GM18520 (cell line): ENCODE results near the gene UBA1.

ENCODE experiments used
- ATAC-seq: cut with Tn5 transposase; IDR thresholded peaks from one replicate; pipeline ENCODE4 v1.9.1; 2021; ENCODE audit not compliant: unreplicated experiment

The UBA1 gene

DNA sequence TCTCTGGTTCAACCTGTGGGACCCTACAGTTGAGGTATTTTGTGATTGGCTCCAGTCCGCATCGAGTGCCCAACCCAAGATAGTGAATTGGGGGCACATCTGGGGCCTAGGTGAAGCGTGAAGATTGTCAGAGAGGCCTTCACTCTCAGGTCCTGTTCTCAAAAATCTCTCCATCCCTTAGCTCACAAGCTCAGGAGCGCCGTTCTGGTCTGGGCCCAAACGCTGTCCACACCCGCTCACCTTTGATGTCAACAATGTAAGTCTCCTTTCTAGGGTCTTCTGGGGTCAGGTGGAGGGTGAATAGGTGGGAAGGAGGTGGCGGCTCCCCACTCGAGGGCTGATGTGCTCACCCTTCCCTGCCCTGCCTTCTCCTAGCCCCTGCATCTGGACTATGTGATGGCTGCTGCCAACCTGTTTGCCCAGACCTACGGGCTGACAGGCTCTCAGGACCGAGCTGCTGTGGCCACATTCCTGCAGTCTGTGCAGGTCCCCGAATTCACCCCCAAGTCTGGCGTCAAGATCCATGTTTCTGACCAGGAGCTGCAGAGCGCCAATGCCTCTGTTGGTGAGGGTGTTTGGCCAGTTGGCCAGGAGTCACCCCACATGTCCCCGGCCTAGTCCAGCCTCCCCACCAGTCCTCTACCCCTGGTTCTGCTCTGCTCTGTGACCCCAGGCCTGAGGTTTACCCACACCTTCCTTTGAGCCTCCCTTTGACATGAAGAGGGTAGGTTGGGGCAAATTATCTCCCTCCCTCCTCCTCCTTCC is 17.2 kb downstream of the UBA1 start:
- ATAC-seq = no peak

DNA sequence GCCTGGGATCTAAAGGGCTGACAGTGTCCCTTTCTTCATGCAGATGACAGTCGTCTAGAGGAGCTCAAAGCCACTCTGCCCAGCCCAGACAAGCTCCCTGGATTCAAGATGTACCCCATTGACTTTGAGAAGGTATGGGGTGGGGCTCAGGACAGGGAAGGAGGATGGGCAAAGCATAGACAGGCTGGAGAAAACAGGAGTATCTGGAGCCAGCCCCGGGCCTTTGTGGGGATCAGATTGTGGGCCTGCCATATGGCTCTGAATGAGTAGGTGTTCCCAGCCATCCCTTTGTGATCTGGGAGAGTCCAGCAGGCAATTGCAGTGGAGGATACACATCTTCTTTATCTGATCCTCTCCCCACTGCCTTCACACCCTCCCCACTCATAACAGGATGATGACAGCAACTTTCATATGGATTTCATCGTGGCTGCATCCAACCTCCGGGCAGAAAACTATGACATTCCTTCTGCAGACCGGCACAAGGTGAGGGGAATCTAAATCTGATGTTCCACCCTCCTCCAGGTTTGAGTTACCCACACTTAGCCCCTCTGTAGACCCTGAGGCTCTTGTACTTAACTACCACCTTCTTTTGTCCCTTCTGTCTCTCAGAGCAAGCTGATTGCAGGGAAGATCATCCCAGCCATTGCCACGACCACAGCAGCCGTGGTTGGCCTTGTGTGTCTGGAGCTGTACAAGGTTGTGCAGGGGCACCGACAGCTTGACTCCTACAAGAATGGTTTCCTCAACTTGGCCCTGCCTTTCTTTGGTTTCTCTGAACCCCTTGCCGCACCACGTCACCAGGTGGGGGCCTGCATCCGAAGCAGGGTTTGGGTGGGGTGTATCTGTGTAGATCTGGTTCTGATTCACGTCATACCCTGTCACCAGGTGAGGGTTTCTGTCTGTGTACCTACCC is 19.0 kb downstream of the UBA1 start:
- ATAC-seq = no peak

DNA sequence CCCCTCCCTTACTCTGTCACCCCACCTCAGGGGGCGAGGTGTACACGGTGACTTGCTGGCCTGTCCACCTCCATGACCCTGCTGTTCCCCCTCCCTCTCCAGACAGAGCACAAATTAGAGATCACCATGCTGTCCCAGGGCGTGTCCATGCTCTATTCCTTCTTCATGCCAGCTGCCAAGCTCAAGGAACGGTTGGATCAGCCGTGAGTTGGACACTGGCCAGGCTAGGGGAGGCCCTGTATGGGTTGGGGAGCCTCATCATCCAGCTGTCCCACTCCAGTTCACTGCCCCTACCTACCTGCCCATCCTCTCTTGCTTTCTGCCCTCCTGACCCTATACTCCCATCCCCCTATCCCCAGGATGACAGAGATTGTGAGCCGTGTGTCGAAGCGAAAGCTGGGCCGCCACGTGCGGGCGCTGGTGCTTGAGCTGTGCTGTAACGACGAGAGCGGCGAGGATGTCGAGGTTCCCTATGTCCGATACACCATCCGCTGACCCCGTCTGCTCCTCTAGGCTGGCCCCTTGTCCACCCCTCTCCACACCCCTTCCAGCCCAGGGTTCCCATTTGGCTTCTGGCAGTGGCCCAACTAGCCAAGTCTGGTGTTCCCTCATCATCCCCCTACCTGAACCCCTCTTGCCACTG is 20.9 kb downstream of the UBA1 start:
- ATAC-seq = no peak

DNA sequence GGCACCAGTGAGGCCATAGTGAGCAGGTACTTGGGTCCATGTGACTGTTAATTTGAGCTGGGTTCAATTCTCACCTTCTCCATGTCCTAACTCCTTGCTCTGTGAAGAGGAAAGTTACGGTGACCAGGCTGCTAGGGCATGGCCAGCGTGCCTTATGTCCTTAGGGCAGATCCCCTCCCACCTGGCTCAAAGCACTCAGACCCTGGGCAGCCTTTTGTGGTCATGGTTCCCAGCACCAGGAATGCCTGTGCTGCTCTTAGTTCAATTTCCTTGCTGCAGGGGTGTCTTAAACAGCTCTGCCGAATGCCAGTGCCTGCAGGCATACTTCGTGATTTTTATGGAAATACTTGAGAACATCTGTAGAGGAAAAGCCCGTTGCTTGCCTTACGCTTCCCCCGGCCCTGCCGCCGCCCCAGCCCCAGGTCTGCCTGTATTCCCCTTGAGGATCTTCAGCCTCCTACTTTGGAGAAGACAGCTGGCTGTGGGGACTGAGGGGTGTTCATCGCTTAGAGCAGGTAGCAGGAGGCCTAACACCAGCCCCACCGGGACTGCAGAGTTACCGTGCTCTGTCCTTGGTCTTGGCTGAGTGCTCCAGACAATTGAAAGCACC is 21.8 kb downstream of the UBA1 start:
- no peak for ATAC-seq

DNA sequence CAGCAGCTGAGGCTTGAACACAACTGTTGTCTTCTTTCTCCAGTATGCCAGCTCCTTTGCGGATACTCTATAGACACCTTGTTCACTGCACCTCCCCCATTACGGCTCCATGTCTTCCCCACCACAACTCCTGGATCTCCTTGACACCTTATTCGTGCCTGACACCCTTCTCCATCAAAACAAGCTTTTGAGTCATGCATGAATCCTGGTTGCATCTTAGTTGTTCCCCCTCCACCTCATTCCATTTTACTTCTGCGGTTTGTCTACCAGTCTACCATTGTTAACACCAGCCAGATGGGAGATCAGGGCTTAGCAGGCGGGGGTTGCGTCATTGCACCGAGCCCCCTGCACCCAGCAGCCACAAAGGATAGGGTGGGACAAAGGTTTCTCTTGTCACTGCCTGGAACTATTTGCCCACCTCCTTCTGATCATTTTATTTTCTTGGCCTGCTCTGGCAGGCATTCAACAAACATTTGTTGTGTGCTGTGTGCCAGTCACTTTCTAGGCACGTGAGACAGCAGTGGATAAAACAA is 22.8 kb downstream of the UBA1 start:
- ATAC-seq = no peak

DNA sequence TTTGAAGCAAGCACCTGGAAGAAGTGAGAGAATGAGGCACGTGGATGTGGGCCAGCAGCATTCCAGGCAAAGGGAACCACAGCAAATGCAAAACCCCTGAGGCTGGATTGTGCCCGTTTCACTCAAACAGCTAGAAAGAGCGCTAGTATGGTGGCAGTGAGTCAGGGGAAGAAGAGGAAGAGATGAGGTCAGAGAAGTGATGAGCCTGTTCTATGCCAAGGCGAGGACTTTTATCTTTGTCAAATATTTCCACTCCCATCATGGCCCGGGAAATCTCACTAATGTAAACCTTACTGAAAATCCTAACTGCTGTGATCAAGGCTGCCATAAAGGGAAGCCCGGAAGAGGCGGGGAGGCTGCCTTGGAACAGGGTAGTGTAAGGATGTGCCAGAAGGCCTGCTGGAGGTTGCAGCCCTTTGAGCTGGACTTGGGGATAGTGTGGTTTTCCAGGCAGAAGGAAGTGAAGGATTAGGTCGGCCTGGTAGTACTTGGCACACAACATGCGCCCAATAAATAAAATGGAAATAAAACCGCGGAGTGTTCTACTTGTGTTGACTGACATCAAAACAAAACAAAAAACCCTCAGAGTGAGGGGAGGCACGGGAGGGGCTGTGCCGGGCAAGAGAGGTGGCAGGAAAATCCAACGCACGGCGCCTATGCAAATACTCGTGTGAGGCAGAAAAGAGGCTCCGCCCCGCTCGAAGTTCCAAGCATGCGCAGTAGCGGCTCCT is 23.7 kb downstream of the UBA1 start:
- no peak for ATAC-seq

DNA sequence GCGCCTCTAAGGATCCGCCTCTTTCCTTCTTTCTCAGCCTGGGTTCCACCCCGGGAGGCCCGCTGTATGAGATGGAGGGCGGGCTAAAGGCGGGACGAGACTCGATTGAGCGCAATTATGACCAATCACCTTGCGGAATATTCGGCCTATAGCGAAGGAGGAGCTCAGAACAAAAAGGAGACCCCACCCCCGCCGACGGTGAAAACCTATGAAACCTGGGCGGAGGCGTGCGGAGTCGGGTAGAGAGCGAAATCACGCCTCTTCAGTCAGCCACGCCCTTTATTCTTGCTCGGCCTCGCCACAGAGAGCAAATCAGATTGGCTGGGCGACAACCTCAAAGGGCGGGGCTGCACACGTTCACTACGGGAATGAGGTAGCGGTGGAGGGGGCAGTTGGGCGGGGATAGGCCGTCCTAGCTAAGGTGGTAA is 24.2 kb downstream of the UBA1 start:
- ATAC-seq = peak; percentile 80

DNA sequence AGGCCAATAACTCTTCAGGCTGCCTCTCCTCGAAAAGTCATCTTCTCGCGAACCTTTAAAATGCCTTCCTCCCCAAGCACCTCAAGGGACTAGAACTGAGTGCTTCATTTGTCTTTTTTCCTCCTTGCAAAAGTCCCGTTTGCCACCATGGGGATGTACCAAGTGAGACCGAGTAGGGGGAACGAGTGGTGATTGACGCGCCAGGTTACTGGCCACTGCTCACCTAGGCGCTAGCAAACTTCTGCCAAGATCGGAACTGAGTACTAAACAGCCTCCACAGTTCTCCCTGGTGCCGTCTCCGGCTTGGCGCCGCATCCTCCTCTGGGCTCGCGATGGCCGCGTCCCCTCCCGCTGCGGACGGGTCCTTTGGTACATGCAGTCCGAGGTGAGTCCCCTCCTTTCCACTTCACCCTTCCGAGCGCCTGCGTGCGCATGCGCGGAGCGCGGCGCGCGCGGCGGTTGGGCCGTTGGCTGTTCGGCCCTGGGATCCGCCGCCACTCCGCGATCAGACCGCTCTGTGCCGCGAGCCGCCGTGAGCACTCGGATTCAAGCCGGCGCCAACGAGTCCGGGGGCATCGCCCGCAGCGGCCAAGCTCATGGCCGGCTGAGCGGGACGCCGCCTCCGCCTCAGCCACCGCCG is 24.8 kb downstream of the UBA1 start, which contains the start of gene CDK16:
Gene CDK16, plus strand, starts transcription at position 402 of the 640 bp plus-strand sequence. CDS start 4,877 bp downstream, outside the sequence.
- ATAC-seq = peak; percentile 38

DNA sequence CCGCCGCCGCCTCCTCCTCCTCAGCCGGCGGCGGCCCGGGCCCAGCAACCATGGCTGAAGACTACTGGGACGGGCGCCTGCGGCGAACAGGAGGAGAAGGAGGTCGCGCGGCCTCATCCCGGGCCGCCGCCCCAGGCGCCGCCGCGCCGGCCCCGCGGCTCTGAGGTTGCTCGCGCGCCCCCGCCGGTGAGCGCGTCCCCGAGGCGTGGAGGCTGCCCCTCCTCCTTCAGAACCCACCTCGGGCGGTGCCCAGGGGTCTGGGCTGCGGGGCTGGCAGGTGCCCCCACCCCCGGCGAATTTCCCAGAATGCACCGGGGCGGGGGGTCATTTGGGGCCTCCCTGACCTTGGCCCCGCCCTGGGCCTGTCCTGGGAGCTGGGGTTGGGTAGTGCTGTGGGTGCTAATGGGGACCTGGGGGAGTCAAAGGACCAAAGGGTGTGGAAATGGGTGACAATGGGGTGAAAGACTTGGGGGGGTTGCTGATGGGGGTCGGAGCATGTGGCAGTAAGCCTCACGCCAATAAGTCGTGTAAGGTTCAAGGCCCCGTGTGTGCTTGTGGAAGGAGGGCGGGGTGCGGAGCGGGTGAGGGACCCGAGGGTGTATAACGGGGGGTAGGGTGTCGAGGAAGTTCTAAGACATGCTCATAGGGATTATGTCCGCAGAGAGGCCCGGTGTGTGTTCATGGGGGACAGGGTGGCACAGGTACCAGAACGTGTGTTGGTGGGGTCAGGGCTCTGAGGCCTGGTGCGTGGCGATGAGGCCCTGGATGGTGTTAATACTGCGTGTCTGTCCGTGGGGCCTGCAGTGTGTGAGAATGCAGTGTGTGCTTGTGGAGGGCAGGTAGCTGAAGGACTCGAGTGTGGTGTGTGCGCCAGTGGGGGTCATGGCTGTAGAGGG is 25.5 kb downstream of the UBA1 start:
- ATAC-seq = no peak

DNA sequence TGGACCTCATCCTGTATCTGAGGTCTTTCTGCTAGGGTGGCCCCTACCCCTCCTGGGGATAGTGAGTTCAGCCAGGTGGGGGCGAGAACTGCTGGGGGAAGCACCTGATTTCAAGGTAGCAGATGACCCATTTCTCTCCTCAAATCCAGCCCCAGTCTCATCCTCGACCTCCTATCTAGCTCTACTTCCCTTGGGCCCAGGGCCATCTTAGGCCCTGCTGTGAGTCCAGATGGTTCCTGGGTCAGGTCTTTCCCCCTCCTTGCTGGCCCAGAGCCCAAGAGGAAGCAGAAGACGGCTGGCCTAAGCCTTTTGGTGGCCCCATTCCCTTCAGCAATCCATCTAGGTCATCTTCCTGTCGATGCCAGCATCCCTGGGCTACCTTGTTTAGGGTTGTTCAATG is 28.1 kb downstream of the UBA1 start:
- no peak for ATAC-seq

DNA sequence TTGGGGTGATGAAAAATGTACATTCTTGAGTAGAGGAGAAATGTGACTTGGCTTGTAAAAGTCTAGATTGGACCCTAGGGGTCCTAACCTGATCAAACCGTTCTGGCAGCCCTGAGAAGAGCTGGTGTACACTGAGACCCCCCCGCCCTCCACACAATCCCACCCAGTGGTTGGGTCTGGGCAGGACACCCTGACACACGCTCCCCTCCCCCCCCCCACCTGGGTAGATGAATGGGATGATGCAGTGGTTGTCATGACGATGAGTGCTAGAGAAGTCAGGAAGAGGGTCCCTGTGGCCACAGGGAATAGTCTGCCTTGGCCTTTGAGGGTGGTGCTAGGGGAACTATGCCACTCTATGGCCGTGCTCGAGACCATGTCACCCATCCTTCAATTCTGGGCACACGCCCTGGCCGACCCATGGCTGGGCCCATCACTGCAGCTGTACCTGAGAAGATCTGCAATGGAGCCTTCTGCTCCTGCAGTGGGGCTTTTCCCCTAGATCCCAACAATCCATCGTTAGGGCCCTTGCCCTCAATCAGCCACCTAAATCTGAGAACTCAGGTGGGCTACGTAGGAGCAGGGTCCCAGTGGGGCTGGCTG is 29.2 kb downstream of the UBA1 start:
- no peak for ATAC-seq

DNA sequence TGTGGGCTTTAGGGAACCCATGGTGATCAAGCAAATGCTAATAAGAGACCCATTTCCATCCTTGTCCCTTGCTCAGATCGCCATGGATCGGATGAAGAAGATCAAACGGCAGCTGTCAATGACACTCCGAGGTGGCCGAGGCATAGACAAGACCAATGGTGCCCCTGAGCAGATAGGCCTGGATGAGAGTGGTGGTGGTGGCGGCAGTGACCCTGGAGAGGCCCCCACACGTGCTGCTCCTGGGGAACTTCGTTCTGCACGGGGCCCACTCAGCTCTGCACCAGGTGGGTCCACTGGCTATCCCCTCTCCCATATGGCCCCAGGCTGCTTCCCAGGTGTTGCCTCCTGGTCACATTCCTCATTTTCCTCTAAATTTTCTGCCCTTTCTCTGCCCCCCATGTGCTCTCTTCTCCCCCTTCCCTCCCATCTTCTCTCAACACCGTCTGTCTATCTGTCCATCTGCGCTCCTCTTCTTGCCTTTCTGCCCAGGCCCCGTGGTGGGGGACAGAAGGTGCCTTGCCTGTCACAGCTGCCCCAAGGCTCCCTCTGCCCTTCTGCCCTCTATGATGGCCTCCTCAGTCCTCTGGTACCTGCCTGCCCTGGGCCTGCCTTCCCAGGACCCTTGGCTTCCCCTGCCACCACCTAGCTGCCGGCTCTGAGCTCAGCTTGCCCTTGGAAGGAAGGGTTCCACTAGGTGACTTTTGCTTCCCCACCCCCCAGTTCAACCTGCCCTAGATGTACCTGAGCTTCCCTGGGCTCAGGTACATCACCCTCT is 30.0 kb downstream of the UBA1 start:
- ATAC-seq = no peak

DNA sequence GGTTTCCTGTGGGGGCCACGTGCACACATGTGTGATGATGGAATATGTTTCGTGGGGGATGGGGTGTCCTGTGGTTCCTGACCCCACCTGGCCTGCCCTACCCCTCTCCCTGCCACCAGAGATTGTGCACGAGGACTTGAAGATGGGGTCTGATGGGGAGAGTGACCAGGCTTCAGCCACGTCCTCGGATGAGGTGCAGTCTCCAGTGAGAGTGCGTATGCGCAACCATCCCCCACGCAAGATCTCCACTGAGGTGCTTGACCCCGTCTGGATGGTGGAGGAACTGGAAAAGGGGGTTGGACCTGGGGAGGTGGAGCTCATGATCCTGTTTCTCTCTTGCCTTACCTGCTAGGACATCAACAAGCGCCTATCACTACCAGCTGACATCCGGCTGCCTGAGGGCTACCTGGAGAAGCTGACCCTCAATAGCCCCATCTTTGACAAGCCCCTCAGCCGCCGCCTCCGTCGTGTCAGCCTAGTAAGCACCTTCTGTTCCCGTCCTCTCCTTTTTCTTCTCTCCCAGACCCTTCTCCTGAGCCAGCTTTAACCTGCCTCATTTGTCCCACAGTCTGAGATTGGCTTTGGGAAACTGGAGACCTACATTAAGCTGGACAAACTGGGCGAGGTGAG is 30.8 kb downstream of the UBA1 start:
- ATAC-seq = no peak

DNA sequence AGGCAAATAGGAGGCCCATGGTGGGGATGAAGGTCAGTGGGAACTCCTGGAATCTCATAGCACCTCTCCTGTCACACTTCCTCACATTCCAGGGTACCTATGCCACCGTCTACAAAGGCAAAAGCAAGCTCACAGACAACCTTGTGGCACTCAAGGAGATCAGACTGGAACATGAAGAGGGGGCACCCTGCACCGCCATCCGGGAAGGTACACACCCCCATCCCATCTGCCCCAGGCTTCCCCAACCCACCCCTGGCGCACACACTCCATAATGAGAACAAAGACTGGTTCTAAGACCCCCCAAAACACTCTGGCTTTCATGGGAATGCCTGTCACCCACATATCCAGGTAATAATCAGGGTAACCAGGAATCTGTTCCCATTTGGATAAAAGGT is 31.3 kb downstream of the UBA1 start:
- ATAC-seq = no peak

DNA sequence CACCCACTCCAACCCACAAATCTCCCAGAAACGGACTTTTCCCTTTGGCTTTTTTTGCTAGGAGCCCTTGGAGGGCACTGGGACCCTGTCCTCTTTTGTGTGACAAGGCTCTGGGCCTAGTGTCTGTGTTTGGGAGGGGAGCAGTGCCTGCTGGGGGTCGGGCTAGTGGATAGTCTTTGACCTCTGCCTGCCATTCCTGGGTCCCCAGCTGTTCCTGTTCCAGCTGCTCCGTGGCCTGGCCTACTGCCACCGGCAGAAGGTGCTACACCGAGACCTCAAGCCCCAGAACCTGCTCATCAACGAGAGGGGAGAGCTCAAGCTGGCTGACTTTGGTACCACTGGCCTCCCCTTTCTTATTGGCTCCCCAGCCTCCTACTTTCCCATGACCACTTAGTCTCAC is 32.4 kb downstream of the UBA1 start:
- no peak for ATAC-seq

DNA sequence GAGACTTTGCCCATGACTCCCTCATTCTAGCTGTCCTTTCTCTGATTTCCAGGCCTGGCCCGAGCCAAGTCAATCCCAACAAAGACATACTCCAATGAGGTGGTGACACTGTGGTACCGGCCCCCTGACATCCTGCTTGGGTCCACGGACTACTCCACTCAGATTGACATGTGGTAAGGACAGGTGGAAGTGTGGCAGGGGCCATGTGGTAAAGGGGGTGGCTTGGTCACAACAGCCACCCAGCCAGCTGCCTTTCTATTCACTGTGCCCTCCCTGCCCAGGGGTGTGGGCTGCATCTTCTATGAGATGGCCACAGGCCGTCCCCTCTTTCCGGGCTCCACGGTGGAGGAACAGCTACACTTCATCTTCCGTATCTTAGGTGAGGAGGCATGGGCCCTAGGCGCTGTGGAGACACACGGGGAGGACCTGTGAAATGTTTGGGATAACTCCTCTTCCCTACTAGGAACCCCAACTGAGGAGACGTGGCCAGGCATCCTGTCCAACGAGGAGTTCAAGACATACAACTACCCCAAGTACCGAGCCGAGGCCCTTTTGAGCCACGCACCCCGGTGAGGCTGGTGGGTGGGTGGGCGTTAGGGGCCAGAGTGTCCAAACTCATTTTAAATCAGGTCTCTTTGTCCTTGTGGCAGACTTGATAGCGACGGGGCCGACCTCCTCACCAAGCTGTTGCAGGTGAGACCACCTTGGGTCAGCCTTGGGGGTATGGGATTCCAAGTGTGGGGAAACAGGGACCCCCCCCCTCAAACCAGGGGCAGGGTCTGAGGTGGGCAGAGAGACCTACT is 33.1 kb downstream of the UBA1 start:
- ATAC-seq = no peak

DNA sequence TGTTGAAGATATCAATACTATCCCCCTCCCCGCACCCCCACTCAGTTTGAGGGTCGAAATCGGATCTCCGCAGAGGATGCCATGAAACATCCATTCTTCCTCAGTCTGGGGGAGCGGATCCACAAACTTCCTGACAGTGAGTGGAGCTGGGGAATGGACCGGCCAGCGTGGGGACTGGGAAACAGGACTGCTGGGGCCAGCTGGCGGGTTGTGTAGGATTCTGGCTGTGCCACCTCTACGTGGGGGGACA is 33.6 kb downstream of the UBA1 start:
- no peak for ATAC-seq
